ENCODE data around the gene NVL. TPM values are rescaled to one million over a fixed set of nuclear protein-coding genes. Genes with fewer than 3 reads are reported as not detected.

The NVL gene
- total and polyA plus RNA-seq, 2 of the 4 experiments (the other 2 are of a cell fraction), result 16.5 to 18.4 TPM

GRCh38 chr1:224298346-224299330, 31.3 kb downstream of the NVL start:
- no peak overlapping the region for H3K23ac ChIP-seq (ENCODE audit: low read depth, low read length)
- DNase-seq (no peak), ATAC-seq (ENCODE audit: low read depth) (no peak)
- TF ChIP-seq CEBPB (IDR thresholded peaks at IDR 0.05; ENCODE audit: low read depth, low read length) (no peak), NFE2L2 (IDR thresholded peaks at IDR 0.05; ENCODE audit: low read depth, low read length) (no peak), SMC3 (IDR thresholded peaks at IDR 0.05; ENCODE audit: low read depth, low read length) (no peak), MXI1 (IDR thresholded peaks at IDR 0.05; ENCODE audit: borderline replicate concordance, low read depth, low read length) (no peak), USF2 (IDR thresholded peaks at IDR 0.05; ENCODE audit: low read depth, low read length) (no peak), CTCF (conservative IDR thresholded peaks at IDR 0.05; ENCODE audit: low read depth, low read length) (no peak), CHD1 (IDR thresholded peaks at IDR 0.05; ENCODE audit: low read depth, low read length) (no peak), RCOR1 (IDR thresholded peaks at IDR 0.05; ENCODE audit: insufficient replicate concordance, low read length) (no peak)
- no peak overlapping the region for H3K18ac ChIP-seq (ENCODE audit: low read depth, low read length)
- H2BK15ac ChIP-seq (ENCODE audit: low read depth, low read length), result no peak overlapping the region
- no TSS peak for BruUV-seq (replicated peaks)
- peaks cover 8% of the 10 kb centered on the region; the same call in 1 of the 2 replicates for H3K9me1 ChIP-seq (ENCODE audit: insufficient read depth, low read length)
- intact Hi-C loops (cut with micrococcal nuclease) (no loop called here), in situ Hi-C loops (cut with MboI; ENCODE audit: low sequenced_read_pairs) (no loop called here), dilution Hi-C loops (cut with HindIII; ENCODE audit: low sequenced_read_pairs, unreplicated experiment) (no loop called here)
- no peak overlapping the region for H2BK120ac ChIP-seq (ENCODE audit: low read depth, low read length)
- no peak overlapping the region for H2AK9ac ChIP-seq (replicated peaks; ENCODE audit: low read depth, low read length, poor library complexity)
- H3K4ac ChIP-seq (ENCODE audit: low read depth, low read length), result no peak overlapping the region
- no peak overlapping the region for H4K8ac ChIP-seq (ENCODE audit: low read depth in 2 of 2, low read length in 2 of 2)
- no peak overlapping the region for H3K27ac ChIP-seq (ENCODE audit: insufficient read depth, low read length)
- no peak overlapping the region for H2BK20ac ChIP-seq (ENCODE audit: low read depth, low read length)
- 0 out of 2 replicates have a peak, but pooled peaks cover 1% of the 10 kb centered on the region for H3K4me1 ChIP-seq (ENCODE audit: control insufficient read depth, insufficient read depth, low read length)
- peaks cover 8 to 13% of the 10 kb centered on the region in 2 experiments; a peak in 3 of 4 replicates for H3K79me1 ChIP-seq (ENCODE audit: low read depth in 1 of 2, low read length in 2 of 2)
- H3K36me3 ChIP-seq (ENCODE audit: control insufficient read depth, insufficient read depth, low read length), result peaks cover 33% of the 10 kb centered on the region
- no peak overlapping the region; the same call in 1 of the 2 replicates for H3K56ac ChIP-seq (ENCODE audit: extremely low read depth, insufficient read depth, low read length)
- H3K9ac ChIP-seq (ENCODE audit: low read depth, low read length), result no peak overlapping the region
- H2AK5ac ChIP-seq (ENCODE audit: low read depth, low read length), result no peak overlapping the region
- no peak overlapping the region for H3K4me2 ChIP-seq (ENCODE audit: low read depth, low read length)
- no peaks in the 10 kb centered on the region for H3K27me3 ChIP-seq (ENCODE audit: control insufficient read depth, insufficient read depth, low read length)
- no peaks in the 10 kb centered on the region for H3K9me3 ChIP-seq (ENCODE audit: control insufficient read depth, insufficient read depth, low read length)
- 100% methylated on average over 5 of the region's 8 CpGs; no CpG with 5 or more reads in 1 of the 2 experiments for WGBS, 2 experiments (ENCODE audit: extremely low coverage in 2 of 2, insufficient read length in 1 of 2)
- H2AFZ ChIP-seq (replicated peaks; ENCODE audit: low read length, poor library complexity), result no peak overlapping the region
- H4K5ac ChIP-seq (ENCODE audit: low read depth, low read length), result no peak overlapping the region
- CTCF ChIA-PET, result interaction anchor here (0.5 kb wide), 1 partner anchor 14 kb away, joined by 3 read pairs; no protein-coding TSS in a partner anchor
- POLR2A ChIA-PET (ENCODE audit: unreplicated experiment), result no interaction called here
- no peak overlapping the region for H3K4me3 ChIP-seq (ENCODE audit: insufficient read depth, low read depth, low read length)
- no peak overlapping the region for H3K14ac ChIP-seq (replicated peaks; ENCODE audit: low read depth, low read length)
- no peak overlapping the region for H4K91ac ChIP-seq (ENCODE audit: insufficient read depth, low read depth, low read length)
- H2BK5ac ChIP-seq (ENCODE audit: low read depth, low read length, poor library complexity, severe bottlenecking), result no peak overlapping the region
- H4K20me1 ChIP-seq (ENCODE audit: insufficient read depth, low read length), result 0 out of 2 replicates have a peak, but pooled peaks cover 2% of the 10 kb centered on the region

All from IMR-90 (cell line).